ENCODE measurements around the gene RBM44.

GRCh38 chr2:237889016-237889415 lies 90.4 kb downstream of the RBM44 start:
- no peak for TF ChIP-seq POLR2AphosphoS5 (IDR thresholded peaks at IDR 0.05; ENCODE audit: borderline replicate concordance, low read depth, low read length)
- TF ChIP-seq EZH2 (IDR thresholded peaks at IDR 0.05), result no peak
- TF ChIP-seq FOXP2 (optimal IDR thresholded peaks at IDR 0.05; ENCODE audit: control extremely low read depth, extremely low read length, insufficient read depth), result no peak
